IMR-90 (cell line): ENCODE measurements around the gene SPATA25.

Experiments used
- CEBPB ChIP-seq: IDR thresholded peaks from 2 replicates; pipeline ENCODE4 v1.6.1; 2012; ENCODE audit warnings: low read depth, low read length, improper control_type of control experiment
- CHD1 ChIP-seq: IDR thresholded peaks from 2 replicates; pipeline ENCODE4 v1.6.1; 2012; ENCODE audit warnings: low read depth, low read length, improper control_type of control experiment
- MAFK ChIP-seq: IDR thresholded peaks from 2 replicates; pipeline ENCODE4 v1.6.1; 2012; ENCODE audit warnings: low read depth, low read length, improper control_type of control experiment
- POLR2A ChIP-seq: IDR thresholded peaks from 2 replicates; pipeline ENCODE4 v1.6.1; 2012; ENCODE audit warnings: mild to moderate bottlenecking, low read depth, low read length
- TF ChIP-seq, protein P1 (sequence below): conservative IDR thresholded peaks from 2 replicates; pipeline ENCODE4 v1.5.1; 2012; ENCODE audit warnings: mild to moderate bottlenecking, low read depth, low read length, improper control_type of control experiment

DNA sequence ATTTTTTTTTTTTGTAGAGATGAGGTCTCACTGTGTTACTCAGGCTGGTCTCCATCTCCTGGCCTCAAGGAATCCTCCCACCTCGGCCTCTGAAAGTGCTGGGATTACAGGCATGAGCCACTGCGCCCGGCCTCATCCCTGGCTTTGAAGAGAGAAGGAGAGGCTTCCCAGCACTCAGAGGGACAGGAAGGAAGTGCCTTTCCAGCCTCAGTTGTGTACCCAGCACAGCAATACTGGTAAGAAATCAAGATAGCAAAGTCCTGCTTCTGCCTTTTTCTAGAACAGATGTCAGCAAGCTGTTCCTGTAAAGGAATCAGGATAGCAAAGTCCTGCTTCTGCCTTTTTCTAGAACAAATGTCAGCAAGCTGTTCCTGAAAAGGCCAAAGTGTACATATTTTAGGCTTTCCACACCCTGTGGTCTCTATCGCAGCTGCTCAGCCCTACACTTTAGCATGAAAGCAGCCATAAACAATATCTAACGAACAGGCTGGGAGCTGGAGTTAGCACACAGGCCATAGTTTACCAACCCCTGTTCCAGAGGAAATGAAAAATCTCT lies 30.8 kb upstream of the SPATA25 start:
- TF ChIP-seq, protein P1, sequence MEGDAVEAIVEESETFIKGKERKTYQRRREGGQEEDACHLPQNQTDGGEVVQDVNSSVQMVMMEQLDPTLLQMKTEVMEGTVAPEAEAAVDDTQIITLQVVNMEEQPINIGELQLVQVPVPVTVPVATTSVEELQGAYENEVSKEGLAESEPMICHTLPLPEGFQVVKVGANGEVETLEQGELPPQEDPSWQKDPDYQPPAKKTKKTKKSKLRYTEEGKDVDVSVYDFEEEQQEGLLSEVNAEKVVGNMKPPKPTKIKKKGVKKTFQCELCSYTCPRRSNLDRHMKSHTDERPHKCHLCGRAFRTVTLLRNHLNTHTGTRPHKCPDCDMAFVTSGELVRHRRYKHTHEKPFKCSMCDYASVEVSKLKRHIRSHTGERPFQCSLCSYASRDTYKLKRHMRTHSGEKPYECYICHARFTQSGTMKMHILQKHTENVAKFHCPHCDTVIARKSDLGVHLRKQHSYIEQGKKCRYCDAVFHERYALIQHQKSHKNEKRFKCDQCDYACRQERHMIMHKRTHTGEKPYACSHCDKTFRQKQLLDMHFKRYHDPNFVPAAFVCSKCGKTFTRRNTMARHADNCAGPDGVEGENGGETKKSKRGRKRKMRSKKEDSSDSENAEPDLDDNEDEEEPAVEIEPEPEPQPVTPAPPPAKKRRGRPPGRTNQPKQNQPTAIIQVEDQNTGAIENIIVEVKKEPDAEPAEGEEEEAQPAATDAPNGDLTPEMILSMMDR = no peak
- TF ChIP-seq POLR2A = no peak
- TF ChIP-seq CHD1 = no peak
- no peak for TF ChIP-seq CEBPB
- TF ChIP-seq MAFK = no peak
